ENCODE measurements around the gene BCAR3. TPM values are rescaled to one million over a fixed set of nuclear protein-coding genes. Genes with fewer than 3 reads are reported as not detected.

Gene BCAR3
- total RNA-seq, 2 experiments from 2014 or later = 0.42 to 0.67 TPM

DNA sequence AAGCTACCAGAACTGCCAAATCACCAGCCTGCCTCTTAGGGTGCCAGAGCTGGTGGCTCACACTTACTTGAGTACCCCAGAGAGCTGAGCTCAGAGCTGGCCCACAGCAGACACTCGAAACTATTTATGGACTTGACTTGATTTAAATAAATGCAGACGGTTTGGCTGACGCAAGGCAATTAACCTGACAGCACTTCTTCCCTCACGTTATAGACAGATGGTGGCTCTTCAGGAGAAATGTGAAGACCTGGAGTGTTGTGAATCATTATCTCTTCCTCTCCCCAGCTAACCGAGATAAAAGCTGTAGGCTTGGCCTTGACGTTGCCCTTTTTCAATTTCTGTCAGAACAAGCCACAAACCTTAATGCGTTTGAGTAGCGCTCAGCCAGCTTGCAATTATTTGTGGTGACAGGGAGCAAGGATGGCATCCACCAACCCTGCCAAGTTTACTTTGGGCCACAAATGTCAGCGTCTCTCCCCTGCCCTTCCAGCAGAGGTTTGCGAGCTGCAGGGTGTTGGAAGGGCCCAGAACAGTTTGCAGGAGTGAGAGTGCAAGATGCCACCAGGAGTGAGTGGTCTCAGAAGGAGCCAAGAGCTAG, 34.0 kb upstream of the BCAR3 start:
- no peak overlapping the region for H3K4me3 Mint-ChIP-seq
- peak; percentile 12 for DNase-seq
- ChIA-PET CTCF (interaction anchor here (0.9 to 1.4 kb wide), 4 partner anchors 8 to 59 kb away, joined by 3 to 4 read pairs (median 4); no protein-coding TSS in a partner anchor), POLR2A (interaction anchor here (0.7 kb wide), 1 partner anchor 37 kb away, joined by 4 read pairs; no protein-coding TSS in a partner anchor)
- H3K27ac Mint-ChIP-seq = peak overlapping the region; percentile 44
- H3K9me3 Mint-ChIP-seq = peaks cover 15% of the 10 kb centered on the region
- H3K4me1 Mint-ChIP-seq = peaks cover 54% of the 10 kb centered on the region
- H3K27me3 Mint-ChIP-seq = peaks cover 1% of the 10 kb centered on the region
- peaks cover 6% of the 10 kb centered on the region for H3K36me3 Mint-ChIP-seq (ENCODE audit: low read depth)

DNA sequence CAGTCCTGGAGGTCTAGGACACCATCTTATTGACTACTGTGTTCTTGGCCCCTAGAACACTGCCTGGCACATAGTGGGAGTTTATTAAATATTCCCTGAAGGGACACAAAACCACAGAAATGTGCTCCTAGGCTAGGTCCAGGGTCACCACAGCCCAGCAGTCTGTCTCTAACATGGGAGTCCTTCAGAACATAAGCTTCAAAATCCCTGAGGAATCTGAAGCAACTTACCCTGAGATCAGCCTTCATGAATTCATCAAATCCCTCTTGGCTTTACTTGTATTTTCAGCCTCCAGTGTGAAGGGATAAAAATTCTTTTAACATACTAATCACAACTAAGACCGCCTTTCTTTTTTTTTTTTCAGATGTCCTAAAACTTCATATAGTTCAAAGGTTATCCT, 32.7 kb upstream of the BCAR3 start:
- H3K9me3 Mint-ChIP-seq = peaks cover 15% of the 10 kb centered on the region
- POLR2A ChIA-PET = no interaction called here
- H3K36me3 Mint-ChIP-seq (ENCODE audit: low read depth) = peaks cover 6% of the 10 kb centered on the region
- CTCF ChIA-PET = interaction anchor here (0.5 to 1.3 kb wide), 2 partner anchors 9 to 53 kb away, joined by 3 to 7 read pairs; no protein-coding TSS in a partner anchor
- peaks cover 1% of the 10 kb centered on the region for H3K27me3 Mint-ChIP-seq
- H3K4me3 Mint-ChIP-seq = no peak overlapping the region
- no peak for DNase-seq
- peaks cover 58% of the 10 kb centered on the region for H3K4me1 Mint-ChIP-seq
- no peak overlapping the region for H3K27ac Mint-ChIP-seq

DNA sequence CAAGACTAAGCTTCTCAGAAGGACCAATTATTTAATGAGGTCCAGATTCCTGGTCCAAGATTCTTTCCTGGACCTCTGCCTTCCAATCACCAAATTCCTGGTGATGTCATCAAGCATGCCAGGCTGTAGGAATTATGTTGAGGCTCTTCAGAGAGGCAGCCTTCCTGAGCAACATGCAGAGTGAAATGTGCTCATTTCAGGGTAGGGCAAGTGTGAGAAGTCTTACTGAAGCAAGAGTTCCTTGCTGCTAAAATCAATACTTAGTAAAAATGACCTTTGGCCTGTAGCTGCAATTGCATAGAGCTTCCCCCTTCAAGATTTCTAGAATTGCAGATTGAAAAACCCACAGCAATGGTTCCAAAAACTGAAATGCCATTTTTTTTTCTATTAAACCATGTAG, 31.7 kb upstream of the BCAR3 start:
- Mint-ChIP-seq H3K27ac (no peak overlapping the region), H3K9me3 (peaks cover 14% of the 10 kb centered on the region), H3K4me3 (no peak overlapping the region), H3K36me3 (ENCODE audit: low read depth) (peaks cover 6% of the 10 kb centered on the region), H3K4me1 (peaks cover 68% of the 10 kb centered on the region), H3K27me3 (peaks cover 1% of the 10 kb centered on the region)
- POLR2A ChIA-PET = no interaction called here
- CTCF ChIA-PET = interaction anchor here (1.0 to 2.4 kb wide), 2 partner anchors 12 to 39 kb away, joined by 3 to 5 read pairs; no protein-coding TSS in a partner anchor
- no peak for DNase-seq

DNA sequence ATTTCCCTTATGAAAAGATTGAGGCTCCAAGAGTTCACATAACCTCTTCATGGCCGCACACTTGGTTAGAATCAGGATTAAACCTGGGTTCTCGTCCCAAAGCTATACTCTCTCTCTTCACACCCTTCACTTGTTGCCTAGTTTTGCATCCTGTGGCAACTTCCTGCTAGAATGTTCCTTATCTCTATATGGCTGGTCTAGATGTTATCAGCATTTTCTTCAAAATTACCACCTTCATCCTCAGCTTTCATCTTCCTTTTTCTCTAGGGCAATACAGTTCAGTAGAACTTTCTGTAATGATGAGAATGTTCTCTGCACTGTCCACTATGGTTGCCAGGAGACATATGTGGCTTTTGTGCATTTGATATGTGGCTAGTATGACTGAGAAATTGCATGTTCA, 31.1 kb upstream of the BCAR3 start:
- ChIA-PET POLR2A (no interaction called here), CTCF (interaction anchor here (0.6 to 2.4 kb wide), 4 partner anchors 13 to 156 kb away, joined by 3 to 5 read pairs (median 4); no protein-coding TSS in a partner anchor)
- Mint-ChIP-seq H3K36me3 (ENCODE audit: low read depth) (peaks cover 3% of the 10 kb centered on the region), H3K9me3 (peaks cover 10% of the 10 kb centered on the region), H3K4me1 (peaks cover 74% of the 10 kb centered on the region), H3K27ac (no peak overlapping the region), H3K4me3 (no peak overlapping the region), H3K27me3 (peaks cover 1% of the 10 kb centered on the region)
- no peak for DNase-seq

DNA sequence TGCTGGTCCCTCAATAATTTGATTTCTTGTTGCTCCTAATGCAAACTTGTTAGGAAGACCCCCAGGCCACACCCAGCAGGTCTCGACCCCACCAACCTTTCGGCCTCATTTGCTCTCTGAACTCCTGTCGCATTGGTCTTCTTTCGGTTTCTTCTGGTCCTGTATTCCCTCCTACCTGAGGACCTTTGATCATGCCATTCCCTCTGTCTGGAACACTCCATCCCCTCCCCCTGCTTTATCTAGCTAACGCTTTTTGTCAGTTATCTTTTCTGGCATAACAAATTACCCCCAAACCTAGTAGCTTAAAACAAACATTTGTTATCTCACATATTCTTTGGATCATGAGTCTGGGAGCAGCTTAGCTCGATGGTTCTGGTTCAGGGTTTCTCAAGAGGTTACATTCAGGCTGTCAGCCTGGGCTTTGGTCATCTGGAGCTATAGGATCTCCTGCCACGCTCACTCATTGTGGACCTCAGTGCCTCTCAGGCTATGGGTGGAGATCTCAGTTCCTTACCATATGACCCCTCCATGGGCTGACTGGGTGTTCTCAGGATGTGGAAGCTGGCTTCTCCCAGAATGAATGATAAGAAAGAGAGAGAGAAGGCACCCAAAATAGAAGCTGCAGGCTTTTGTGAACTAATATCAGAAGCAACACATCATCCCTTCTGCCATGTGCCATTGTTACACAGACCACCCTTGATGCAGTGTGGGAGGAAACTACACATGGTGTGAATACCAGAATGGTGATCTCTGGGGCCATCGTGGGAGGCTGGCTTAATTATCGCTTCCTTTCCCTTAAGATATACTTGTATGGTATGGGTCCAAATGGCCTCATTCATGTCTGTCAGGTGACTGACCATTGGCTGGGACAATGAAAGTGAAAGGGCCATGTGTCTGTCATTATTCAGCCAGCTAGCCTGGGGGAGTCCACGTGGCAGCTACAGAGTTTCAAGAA, 29.1 kb upstream of the BCAR3 start:
- Mint-ChIP-seq H3K36me3 (ENCODE audit: low read depth) (no peaks in the 10 kb centered on the region), H3K4me1 (peaks cover 58% of the 10 kb centered on the region)

DNA sequence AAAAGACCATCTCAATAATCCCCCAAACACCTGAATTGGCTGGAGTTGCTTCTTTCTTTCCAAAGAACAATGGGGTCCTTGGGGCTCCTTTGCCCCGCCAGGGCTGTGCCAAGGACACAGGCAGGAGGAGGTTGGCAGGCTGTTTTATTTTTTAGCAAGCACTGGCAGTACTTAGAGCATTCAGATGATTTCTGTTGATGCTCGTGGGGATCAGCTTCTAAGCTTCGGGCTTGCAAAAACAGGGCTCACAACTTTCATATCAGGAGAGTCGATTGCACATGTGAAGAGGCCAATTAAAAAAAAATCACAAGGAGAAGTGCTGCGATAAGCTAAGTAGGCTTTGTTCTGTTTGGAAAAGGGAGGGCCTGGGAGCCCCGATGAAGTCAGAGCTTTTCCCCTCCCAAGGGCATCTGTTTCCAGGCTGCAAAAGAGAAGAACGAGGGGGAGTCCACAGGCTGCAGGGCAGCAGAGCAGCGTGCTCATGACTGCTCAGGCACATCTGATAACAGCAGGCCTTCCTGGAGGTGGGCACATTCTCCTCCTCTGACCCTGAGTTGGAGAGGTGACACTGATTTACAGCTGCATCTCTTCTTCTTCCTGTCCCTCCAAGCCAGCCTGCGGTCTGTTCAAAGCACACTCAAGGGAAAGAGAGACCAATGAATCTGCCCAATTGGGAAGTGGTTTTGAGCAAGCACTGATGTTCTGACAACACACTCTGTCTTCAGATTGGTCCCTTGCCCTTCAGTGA, 27.3 kb upstream of the BCAR3 start:
- POLR2A ChIA-PET = no interaction called here
- CTCF ChIA-PET = interaction anchor here (0.7 to 1.5 kb wide), 2 partner anchors 16 to 187 kb away, joined by 3 read pairs; no protein-coding TSS in a partner anchor
- Mint-ChIP-seq H3K27me3 (peaks cover 1% of the 10 kb centered on the region), H3K4me1 (peaks cover 43% of the 10 kb centered on the region), H3K27ac (peak overlapping the region; percentile 57), H3K4me3 (no peak overlapping the region), H3K36me3 (ENCODE audit: low read depth) (no peaks in the 10 kb centered on the region), H3K9me3 (peaks cover 3% of the 10 kb centered on the region)
- DNase-seq = peak; percentile 41

More for the DNA sequence above, 29.1 kb upstream of the BCAR3 start:
- Mint-ChIP-seq H3K4me3 (no peak overlapping the region), H3K27me3 (peaks cover 1% of the 10 kb centered on the region), H3K9me3 (peaks cover 3% of the 10 kb centered on the region), H3K27ac (no peak overlapping the region)
- POLR2A ChIA-PET = no interaction called here
- DNase-seq = no peak
- CTCF ChIA-PET = interaction anchor here (1.1 to 1.6 kb wide), 4 partner anchors 10 to 21 kb away, joined by 3 to 8 read pairs (median 4); no protein-coding TSS in a partner anchor

DNA sequence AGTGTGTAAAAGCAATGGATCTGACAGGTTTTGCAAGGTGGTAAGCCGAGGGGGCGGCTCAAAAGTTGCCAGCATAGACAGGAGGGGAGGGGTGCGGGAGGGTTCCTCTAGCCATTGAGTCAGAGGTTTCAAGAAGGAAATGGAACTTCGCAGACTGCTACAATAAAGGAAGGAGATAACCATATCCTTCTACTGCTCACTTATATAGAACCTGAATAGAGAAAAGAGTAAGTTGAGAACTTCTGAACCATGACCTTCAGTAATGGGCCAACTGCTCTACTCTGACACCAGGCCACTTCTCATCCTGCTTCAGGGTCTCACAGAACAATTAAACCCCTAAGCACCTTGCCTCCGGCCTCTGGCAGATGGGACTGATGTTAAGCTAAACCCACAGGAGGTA, 26.3 kb upstream of the BCAR3 start:
- Mint-ChIP-seq H3K27me3 (peaks cover 1% of the 10 kb centered on the region), H3K9me3 (peaks cover 3% of the 10 kb centered on the region), H3K4me3 (no peak overlapping the region), H3K4me1 (peaks cover 37% of the 10 kb centered on the region), H3K36me3 (ENCODE audit: low read depth) (no peaks in the 10 kb centered on the region), H3K27ac (peak overlapping the region; percentile 22)
- ChIA-PET POLR2A (no interaction called here), CTCF (interaction anchor here (0.6 to 1.5 kb wide), 5 partner anchors 8 to 262 kb away, joined by 3 to 4 read pairs (median 3); no protein-coding TSS in a partner anchor)
- peak; percentile 27 for DNase-seq

DNA sequence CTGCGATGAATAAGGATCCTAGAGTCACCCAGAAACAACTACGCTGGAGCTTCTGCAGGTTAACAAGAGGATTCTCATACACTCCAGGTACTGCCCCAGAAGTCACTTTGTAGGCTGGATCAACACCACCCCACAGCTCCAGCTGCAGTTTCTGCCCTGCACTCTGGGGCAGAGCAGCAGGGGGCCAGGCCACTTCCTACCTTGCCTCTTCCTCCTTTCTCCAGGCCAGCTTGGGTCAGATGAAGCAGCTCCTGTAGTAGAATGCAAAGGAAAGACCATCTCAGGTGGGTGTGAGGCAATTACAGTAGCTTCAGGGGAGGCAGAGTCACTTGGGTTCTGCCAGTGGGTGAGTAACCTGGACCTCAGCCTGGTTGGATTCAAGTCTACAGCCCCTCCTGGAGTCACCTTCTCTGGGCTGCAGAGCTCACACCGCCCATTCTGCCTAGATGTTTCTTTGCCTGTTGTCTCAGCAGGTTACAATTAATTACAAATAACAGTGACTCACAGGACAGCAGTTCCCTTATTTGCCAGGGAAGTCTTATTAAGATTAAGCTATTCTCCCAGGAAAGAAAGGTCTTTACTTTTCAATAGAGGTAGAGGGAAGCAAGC, 24.4 kb upstream of the BCAR3 start:
- Mint-ChIP-seq H3K4me1 (peaks cover 22% of the 10 kb centered on the region), H3K4me3 (no peak overlapping the region), H3K27me3 (peaks cover 1% of the 10 kb centered on the region), H3K9me3 (no peaks in the 10 kb centered on the region), H3K27ac (no peak overlapping the region), H3K36me3 (ENCODE audit: low read depth) (no peaks in the 10 kb centered on the region)
- ChIA-PET CTCF (interaction anchor here (1.1 to 1.7 kb wide), 6 partner anchors 9 to 62 kb away, joined by 3 to 7 read pairs (median 4); no protein-coding TSS in a partner anchor), POLR2A (no interaction called here)
- DNase-seq = no peak

DNA sequence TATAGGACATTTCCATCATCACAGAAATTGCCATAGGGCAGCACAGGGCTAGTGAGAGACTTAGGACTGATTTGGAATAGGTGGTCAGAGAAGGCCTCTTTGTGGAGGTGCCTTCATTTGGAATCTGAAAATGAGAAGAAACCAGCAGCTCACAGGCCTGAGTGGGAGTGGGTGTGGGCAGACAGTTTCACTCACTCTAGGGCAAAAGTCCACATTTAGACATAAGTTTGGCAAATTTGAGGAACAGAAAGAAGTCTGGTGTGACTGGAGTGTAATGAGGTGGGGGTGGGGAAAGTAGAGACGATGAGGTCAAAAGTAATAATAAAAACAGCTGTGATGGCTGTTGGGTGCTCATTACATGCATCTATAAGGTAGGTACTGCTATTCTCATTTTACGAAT, 22.4 kb upstream of the BCAR3 start:
- Mint-ChIP-seq H3K27ac (no peak overlapping the region), H3K36me3 (ENCODE audit: low read depth) (no peaks in the 10 kb centered on the region), H3K9me3 (no peaks in the 10 kb centered on the region), H3K27me3 (no peaks in the 10 kb centered on the region), H3K4me1 (peaks cover 15% of the 10 kb centered on the region), H3K4me3 (no peak overlapping the region)
- ChIA-PET POLR2A (no interaction called here), CTCF (interaction anchor here (0.9 to 1.6 kb wide), 2 partner anchors 11 to 84 kb away, joined by 3 to 4 read pairs; no protein-coding TSS in a partner anchor)
- no peak for DNase-seq

DNA sequence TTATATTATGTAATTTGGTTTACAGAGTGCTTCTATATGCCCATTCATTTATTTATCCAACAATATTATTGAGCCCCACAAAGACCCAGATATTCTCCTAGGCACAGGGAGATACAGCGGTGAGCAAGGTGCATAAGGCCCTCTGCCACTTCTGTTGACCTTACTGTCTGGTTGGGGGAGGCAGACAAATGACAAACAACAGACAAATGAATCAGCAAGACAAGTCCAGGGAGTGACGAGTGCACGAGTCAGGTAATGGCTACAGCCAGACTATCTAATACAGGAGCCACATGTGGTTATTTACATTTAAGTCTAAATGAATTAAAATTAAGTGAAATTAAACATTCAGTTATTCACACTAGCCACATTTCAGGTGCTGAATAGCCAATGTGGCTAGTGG, 22.0 kb upstream of the BCAR3 start:
- Mint-ChIP-seq H3K9me3 (no peaks in the 10 kb centered on the region), H3K27me3 (no peaks in the 10 kb centered on the region), H3K4me3 (no peak overlapping the region), H3K4me1 (peaks cover 11% of the 10 kb centered on the region), H3K27ac (no peak overlapping the region), H3K36me3 (ENCODE audit: low read depth) (no peaks in the 10 kb centered on the region)
- CTCF ChIA-PET = interaction anchor here (0.7 to 1.6 kb wide), 3 partner anchors 10 to 83 kb away, joined by 3 to 4 read pairs (median 3); no protein-coding TSS in a partner anchor
- no peak for DNase-seq
- POLR2A ChIA-PET = no interaction called here

DNA sequence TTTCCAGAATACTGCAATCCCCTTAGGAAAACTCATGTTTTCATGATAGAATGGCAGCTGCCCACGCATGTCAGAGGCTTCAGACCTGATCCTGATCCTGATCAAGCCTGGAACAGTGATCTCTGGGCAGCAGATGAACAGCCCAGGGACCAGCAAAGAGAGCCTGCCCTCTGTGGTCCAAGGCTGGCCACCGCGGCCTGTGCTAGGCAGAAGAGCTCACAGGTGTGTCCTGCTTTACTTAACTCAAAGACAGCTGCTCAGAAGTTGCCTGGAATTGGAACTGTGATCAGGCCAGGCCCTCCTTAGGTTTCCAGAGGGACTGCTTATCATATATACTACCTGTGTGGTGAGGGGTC, 21.2 kb upstream of the BCAR3 start:
- Mint-ChIP-seq H3K27ac (no peak overlapping the region), H3K4me1 (peaks cover 3% of the 10 kb centered on the region), H3K9me3 (no peaks in the 10 kb centered on the region), H3K36me3 (ENCODE audit: low read depth) (no peaks in the 10 kb centered on the region), H3K27me3 (no peaks in the 10 kb centered on the region), H3K4me3 (no peak overlapping the region)
- ChIA-PET POLR2A (no interaction called here), CTCF (interaction anchor here (0.7 kb wide), 1 partner anchor 14 kb away, joined by 3 read pairs; no protein-coding TSS in a partner anchor)
- no peak for DNase-seq

Measured in activated CD4-positive, alpha-beta T cell treated with anti-CD3 and anti-CD28 coated beads, Interleukin-2, amount 10 ng/mL, durations not matched to agents 7 days and 5 days (primary cell).